Activated B cell treated with CpG ODN at 0.5 μM for 24 hours (primary cell): ENCODE data around the gene INSM1. TPM values are rescaled to one million over a fixed set of nuclear protein-coding genes. Genes with fewer than 3 reads are reported as not detected.

ENCODE experiments used
- ATAC-seq: fragments of 200-7000 bp; cut with Tn5 transposase; one replicate; pipeline ENCODE4 v1.10.0; 2021; ENCODE audit warnings: low read depth, mild to moderate bottlenecking, moderate library complexity
- CTCF ChIA-PET: fragments of 350-600 bp; sonication (Branson Sonifier 250); formaldehyde crosslinking; loops from one replicate; lab custom pipeline; 2021; ENCODE audit warnings: antibody characterized with exemption; lab: Charles Lee
- POLR2A ChIA-PET: fragments of 350-600 bp; sonication (Branson Sonifier 250); formaldehyde crosslinking; loops from one replicate; lab custom pipeline; 2021; ENCODE audit warnings: antibody characterized with exemption; lab: Charles Lee
- DNase-seq: peaks from one replicate; pipeline ENCODE4 v3.0.0; 2022
- H3K27ac Mint-ChIP-seq: one replicate; pipeline ENCODE4 v1.8.0; 2020; ENCODE audit warnings: mixed read lengths
- H3K27me3 Mint-ChIP-seq: one replicate; pipeline ENCODE4 v1.8.0; 2021; ENCODE audit warnings: mixed read lengths
- H3K36me3 Mint-ChIP-seq: one replicate; pipeline ENCODE4 v1.8.0; 2021; ENCODE audit warnings: low read depth, mixed read lengths
- H3K4me1 Mint-ChIP-seq: one replicate; pipeline ENCODE4 v1.8.0; 2021; ENCODE audit warnings: mixed read lengths
- H3K4me3 Mint-ChIP-seq: one replicate; pipeline ENCODE4 v1.8.0; 2020; ENCODE audit warnings: mild to moderate bottlenecking, mixed read lengths
- H3K9me3 Mint-ChIP-seq: one replicate; pipeline ENCODE4 v1.8.0; 2020; ENCODE audit warnings: mixed read lengths
- intact Hi-C: fragments of 100-400 bp; cut with micrococcal nuclease; formaldehyde crosslinking; loops from one replicate; pipeline ENCODE4 v1.15.1; 2024
- total RNA-seq: library from RNA; stranded (reverse); gene quantifications from 2 replicates; pipeline ENCODE4 v1.2.3, GENCODE V29; 2022
- TF ChIP-seq, protein P1 (sequence below): fragments of 200-600 bp; IDR thresholded peaks from one replicate; pipeline ENCODE4 v1.8.0; 2022; ENCODE audit warnings: antibody characterized with exemption, mild to moderate bottlenecking

The INSM1 gene
- total RNA-seq, 1 donor from 2014 or later, result not detected

DNA sequence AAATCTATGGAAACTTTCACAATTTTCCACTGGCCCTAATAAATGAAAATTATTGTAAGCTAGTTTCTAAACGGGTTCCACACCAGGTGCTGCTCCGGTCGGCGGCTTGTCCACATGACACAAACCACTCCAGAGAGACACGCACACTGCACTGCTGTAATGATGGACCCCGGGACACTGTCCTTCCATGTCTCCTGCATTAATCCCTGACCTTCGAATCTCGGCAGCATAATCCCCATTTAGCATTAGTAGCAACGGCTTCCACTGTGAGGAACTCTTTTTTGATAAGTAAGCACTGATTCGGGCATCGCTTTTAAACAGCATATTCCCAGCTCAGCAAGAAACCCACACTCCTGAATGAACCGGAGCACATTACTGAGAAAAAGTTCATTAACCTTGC lies 43.5 kb downstream of the INSM1 start:
- CTCF ChIA-PET, result interaction anchor here (1.0 kb wide), 1 partner anchor 39 kb away, joined by 3 read pairs; no protein-coding TSS in a partner anchor
- TF ChIP-seq, protein P1, sequence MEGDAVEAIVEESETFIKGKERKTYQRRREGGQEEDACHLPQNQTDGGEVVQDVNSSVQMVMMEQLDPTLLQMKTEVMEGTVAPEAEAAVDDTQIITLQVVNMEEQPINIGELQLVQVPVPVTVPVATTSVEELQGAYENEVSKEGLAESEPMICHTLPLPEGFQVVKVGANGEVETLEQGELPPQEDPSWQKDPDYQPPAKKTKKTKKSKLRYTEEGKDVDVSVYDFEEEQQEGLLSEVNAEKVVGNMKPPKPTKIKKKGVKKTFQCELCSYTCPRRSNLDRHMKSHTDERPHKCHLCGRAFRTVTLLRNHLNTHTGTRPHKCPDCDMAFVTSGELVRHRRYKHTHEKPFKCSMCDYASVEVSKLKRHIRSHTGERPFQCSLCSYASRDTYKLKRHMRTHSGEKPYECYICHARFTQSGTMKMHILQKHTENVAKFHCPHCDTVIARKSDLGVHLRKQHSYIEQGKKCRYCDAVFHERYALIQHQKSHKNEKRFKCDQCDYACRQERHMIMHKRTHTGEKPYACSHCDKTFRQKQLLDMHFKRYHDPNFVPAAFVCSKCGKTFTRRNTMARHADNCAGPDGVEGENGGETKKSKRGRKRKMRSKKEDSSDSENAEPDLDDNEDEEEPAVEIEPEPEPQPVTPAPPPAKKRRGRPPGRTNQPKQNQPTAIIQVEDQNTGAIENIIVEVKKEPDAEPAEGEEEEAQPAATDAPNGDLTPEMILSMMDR, result no peak
- no peak overlapping the region for H3K4me3 Mint-ChIP-seq
- H3K27ac Mint-ChIP-seq, result no peak overlapping the region
- ATAC-seq (no peak), DNase-seq (no peak)
- H3K9me3 Mint-ChIP-seq, result no peaks in the 10 kb centered on the region
- intact Hi-C loops, result no loop called here
- H3K36me3 Mint-ChIP-seq, result peaks cover 18% of the 10 kb centered on the region
- no peaks in the 10 kb centered on the region for H3K27me3 Mint-ChIP-seq
- POLR2A ChIA-PET, result no interaction called here
- H3K4me1 Mint-ChIP-seq, result peaks cover 9% of the 10 kb centered on the region

DNA sequence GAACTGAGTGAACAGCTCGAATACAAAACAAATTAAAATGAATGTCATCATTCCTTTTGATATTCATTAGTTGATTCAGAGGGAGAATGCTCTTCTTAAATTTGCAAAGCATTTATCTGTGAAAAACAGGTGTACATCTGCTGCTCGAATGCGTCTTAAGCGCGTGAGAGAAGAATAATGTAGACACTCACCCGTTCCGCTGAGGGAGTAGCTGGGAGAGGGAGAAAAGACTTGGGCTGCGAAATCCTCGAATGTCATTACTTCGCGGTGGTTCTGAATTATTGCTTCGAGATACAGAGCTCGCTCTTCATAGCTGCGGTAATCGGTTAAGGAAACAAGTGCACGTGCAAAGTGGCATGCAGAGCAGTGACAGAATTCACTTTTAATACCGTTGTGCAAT lies 43.9 kb downstream of the INSM1 start:
- ChIA-PET CTCF (no interaction called here), POLR2A (no interaction called here)
- intact Hi-C loops, result no loop called here
- Mint-ChIP-seq H3K36me3 (peaks cover 18% of the 10 kb centered on the region), H3K27me3 (no peaks in the 10 kb centered on the region), H3K27ac (no peak overlapping the region), H3K4me1 (peaks cover 9% of the 10 kb centered on the region), H3K4me3 (no peak overlapping the region), H3K9me3 (no peaks in the 10 kb centered on the region)
- DNase-seq, result no peak
- no peak for ATAC-seq
- TF ChIP-seq, protein P1, result no peak

DNA sequence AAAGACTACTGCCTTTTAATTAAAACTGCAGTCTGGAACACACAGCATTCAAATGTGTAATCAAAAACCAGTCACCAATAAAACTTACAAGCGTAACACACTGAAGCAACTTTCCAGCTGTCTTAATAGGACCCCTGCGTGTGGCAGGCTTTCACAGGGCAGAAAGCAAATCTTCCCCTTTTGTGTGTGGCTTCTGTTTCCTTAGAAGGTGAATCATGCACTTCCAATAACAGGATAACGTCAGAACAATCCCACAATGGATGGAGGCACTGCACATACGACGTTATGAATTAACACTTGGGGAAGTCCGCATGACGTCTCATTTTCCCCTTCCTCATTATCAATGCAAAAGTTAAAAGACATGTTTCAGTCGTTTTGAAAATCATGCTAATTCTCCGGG lies 44.8 kb downstream of the INSM1 start:
- DNase-seq (no peak), ATAC-seq (no peak)
- H3K27ac Mint-ChIP-seq, result no peak overlapping the region
- intact Hi-C loops, result no loop called here
- H3K4me1 Mint-ChIP-seq, result peaks cover 9% of the 10 kb centered on the region
- H3K36me3 Mint-ChIP-seq, result peaks cover 18% of the 10 kb centered on the region
- no peaks in the 10 kb centered on the region for H3K27me3 Mint-ChIP-seq
- TF ChIP-seq, protein P1, result no peak
- no peaks in the 10 kb centered on the region for H3K9me3 Mint-ChIP-seq
- ChIA-PET POLR2A (no interaction called here), CTCF (no interaction called here)
- no peak overlapping the region for H3K4me3 Mint-ChIP-seq

DNA sequence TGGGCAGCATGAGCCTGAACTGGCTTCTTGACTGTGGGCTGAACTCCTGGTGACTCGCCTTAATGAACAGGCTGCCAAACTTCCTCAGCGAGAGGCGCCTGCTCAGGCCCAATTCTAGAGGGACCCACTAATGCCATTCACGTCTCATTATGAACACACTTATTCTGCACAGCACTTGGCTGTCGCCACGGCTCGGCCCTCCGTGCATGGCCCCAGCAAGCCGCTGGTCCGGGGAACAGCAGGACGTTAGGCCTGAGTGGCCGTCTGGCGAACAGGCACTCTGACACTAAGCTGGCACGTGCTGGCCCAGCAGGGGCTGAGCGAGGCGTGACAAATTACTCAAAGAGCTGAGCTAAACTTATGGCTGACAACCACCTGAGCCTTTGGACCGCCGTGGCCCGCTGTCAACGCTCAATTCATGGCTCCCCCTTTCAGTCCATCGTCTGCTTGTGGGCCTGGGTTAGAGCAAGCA lies 45.9 kb downstream of the INSM1 start:
- ATAC-seq, result no peak
- peaks cover 21% of the 10 kb centered on the region for H3K36me3 Mint-ChIP-seq

DNA sequence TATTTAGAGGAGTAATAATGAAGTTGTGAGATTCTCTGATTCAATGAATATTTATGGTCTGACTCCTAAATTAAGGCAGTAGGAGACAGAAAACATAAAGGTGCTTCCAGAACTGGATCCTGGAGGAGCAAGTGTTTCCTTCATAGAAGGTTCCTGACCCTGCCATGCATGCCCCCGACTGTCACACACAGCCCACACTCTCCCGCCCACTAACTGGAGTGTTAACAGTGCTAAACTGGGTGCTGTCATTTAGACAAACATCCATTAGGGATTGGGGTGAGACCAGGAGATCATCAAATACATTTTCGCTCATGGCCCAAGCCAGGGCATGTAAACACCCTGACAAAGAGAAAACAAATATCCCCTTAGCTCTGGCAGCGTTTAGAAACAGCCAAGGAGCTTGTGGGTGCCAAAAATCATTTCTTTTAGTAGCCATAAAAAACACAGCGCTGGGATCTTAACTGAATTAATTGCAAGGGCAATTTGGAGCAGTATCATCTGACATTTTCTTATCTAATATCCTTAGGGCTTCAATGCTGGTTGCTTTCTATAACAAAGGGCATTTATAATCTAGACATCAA lies 46.8 kb downstream of the INSM1 start:
- TF ChIP-seq, protein P1, result no peak
- peaks cover 21% of the 10 kb centered on the region for H3K36me3 Mint-ChIP-seq
- ChIA-PET CTCF (no interaction called here), POLR2A (no interaction called here)
- H3K27me3 Mint-ChIP-seq, result no peaks in the 10 kb centered on the region
- no peak overlapping the region for H3K27ac Mint-ChIP-seq
- no peaks in the 10 kb centered on the region for H3K9me3 Mint-ChIP-seq
- ATAC-seq (no peak), DNase-seq (no peak)
- peaks cover 9% of the 10 kb centered on the region for H3K4me1 Mint-ChIP-seq
- H3K4me3 Mint-ChIP-seq, result no peak overlapping the region
- intact Hi-C loops, result no loop called here

More for the DNA sequence above, 45.9 kb downstream of the INSM1 start:
- Mint-ChIP-seq H3K4me1 (peaks cover 9% of the 10 kb centered on the region), H3K27me3 (no peaks in the 10 kb centered on the region), H3K27ac (no peak overlapping the region), H3K4me3 (no peak overlapping the region), H3K9me3 (no peaks in the 10 kb centered on the region)
- intact Hi-C loops, result no loop called here
- POLR2A ChIA-PET, result no interaction called here
- TF ChIP-seq, protein P1, result no peak
- CTCF ChIA-PET, result no interaction called here
- no peak for DNase-seq
